ENCODE measurements around the gene IFT88.
A peak's percentile ranks its signal among the peaks of the same experiment; 100 is the strongest.

Gene IFT88, protein sequence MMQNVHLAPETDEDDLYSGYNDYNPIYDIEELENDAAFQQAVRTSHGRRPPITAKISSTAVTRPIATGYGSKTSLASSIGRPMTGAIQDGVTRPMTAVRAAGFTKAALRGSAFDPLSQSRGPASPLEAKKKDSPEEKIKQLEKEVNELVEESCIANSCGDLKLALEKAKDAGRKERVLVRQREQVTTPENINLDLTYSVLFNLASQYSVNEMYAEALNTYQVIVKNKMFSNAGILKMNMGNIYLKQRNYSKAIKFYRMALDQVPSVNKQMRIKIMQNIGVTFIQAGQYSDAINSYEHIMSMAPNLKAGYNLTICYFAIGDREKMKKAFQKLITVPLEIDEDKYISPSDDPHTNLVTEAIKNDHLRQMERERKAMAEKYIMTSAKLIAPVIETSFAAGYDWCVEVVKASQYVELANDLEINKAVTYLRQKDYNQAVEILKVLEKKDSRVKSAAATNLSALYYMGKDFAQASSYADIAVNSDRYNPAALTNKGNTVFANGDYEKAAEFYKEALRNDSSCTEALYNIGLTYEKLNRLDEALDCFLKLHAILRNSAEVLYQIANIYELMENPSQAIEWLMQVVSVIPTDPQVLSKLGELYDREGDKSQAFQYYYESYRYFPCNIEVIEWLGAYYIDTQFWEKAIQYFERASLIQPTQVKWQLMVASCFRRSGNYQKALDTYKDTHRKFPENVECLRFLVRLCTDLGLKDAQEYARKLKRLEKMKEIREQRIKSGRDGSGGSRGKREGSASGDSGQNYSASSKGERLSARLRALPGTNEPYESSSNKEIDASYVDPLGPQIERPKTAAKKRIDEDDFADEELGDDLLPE

DNA sequence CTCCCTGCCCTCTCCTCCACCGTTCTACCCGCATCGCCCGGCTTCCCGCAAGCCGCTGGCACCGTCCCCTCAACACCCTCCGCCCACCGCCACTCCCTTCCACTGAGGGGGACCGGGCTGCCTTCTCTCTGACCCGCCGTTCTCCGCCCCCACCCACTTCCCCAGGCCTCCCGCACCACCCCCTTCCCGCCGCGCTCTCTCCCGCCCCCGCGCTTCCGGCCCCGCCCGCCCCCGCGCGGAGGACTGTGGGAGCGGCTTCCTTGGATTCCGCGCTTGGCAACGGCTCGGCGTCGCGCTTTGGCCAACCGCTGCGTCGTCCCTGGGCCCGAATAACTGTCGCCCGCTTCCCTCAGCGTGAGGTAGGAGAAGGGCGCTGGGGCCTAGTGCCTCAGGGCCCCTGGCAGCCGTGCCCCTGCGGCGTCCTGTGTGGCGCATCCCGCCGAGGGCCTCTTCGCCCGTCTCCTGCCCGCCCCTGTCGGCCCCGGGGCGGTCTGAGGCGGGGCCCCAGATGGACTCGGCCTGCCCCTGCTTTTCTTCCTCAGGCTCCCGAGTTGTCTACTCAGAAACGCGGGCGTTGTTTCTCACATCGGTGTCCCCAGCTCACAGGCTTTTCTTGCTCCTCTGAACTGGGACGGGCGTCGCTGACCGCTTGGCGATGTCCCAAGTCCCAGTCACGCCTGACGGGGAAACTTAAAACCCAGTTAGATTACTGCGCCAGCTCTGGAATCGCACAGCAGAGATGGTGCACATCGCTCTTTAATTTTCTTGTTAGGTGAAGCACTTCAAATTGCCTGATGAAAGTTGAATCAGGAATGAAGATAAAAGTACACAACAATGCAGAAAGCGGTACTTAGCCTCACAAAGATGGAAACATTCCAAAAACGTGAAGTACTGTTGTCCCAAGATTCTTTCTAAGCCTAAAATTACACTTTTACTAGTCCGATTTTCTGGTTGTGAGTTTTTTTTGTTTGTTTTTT lies at the start of gene IFT88:
IFT88 (plus strand) TSS at position 260 of the 977 bp plus-strand sequence. CDS start 7,229 bp downstream, outside the sequence.
- peak within 1 kb of the TSS; percentile 90 for H3K4me3 Mint-ChIP-seq
- no peaks in the 10 kb centered on the region for H3K27me3 Mint-ChIP-seq
- H3K4me1 Mint-ChIP-seq (ENCODE audit: low read depth): peaks cover 17% of the 10 kb centered on the region
- peaks cover 8% of the 10 kb centered on the region for H3K36me3 Mint-ChIP-seq
- H3K27ac Mint-ChIP-seq: peak within 1 kb of the TSS; percentile 86
- H3K9me3 Mint-ChIP-seq (ENCODE audit: low read depth): peaks cover 3% of the 10 kb centered on the region

GRCh38 chr13:20518660-20519100 lies 48.3 kb upstream of the IFT88 start:
- H3K9me3 Mint-ChIP-seq (ENCODE audit: low read depth): no peaks in the 10 kb centered on the region
- H3K27me3 Mint-ChIP-seq: no peaks in the 10 kb centered on the region
- H3K36me3 Mint-ChIP-seq: no peaks in the 10 kb centered on the region
- H3K4me1 Mint-ChIP-seq (ENCODE audit: low read depth): no peaks in the 10 kb centered on the region
- H3K4me3 Mint-ChIP-seq: no peak overlapping the region
- peak overlapping the region; percentile 23 for H3K27ac Mint-ChIP-seq

- Mint-ChIP-seq H3K4me3 (no peak overlapping the region), H3K4me1 (ENCODE audit: low read depth) (peaks cover 8% of the 10 kb centered on the region), H3K36me3 (no peaks in the 10 kb centered on the region), H3K27me3 (no peaks in the 10 kb centered on the region), H3K27ac (no peak overlapping the region), H3K9me3 (ENCODE audit: low read depth) (no peaks in the 10 kb centered on the region)
These were observed 47.1 kb upstream of the IFT88 start for GRCh38 chr13:20519875-20520274.

GRCh38 chr13:20521364-20522115 lies 45.4 kb upstream of the IFT88 start:
- peaks cover 14% of the 10 kb centered on the region for H3K4me1 Mint-ChIP-seq (ENCODE audit: low read depth)
- H3K9me3 Mint-ChIP-seq (ENCODE audit: low read depth): no peaks in the 10 kb centered on the region
- no peak overlapping the region for H3K27ac Mint-ChIP-seq
- no peaks in the 10 kb centered on the region for H3K36me3 Mint-ChIP-seq
- no peaks in the 10 kb centered on the region for H3K27me3 Mint-ChIP-seq
- no peak overlapping the region for H3K4me3 Mint-ChIP-seq

GRCh38 chr13:20525144-20525600 lies 41.8 kb upstream of the IFT88 start:
- H3K27me3 Mint-ChIP-seq: no peaks in the 10 kb centered on the region
- no peaks in the 10 kb centered on the region for H3K9me3 Mint-ChIP-seq (ENCODE audit: low read depth)
- H3K27ac Mint-ChIP-seq: no peak overlapping the region
- H3K4me3 Mint-ChIP-seq: peak overlapping the region; percentile 85
- no peaks in the 10 kb centered on the region for H3K36me3 Mint-ChIP-seq
- H3K4me1 Mint-ChIP-seq (ENCODE audit: low read depth): peaks cover 21% of the 10 kb centered on the region

DNA sequence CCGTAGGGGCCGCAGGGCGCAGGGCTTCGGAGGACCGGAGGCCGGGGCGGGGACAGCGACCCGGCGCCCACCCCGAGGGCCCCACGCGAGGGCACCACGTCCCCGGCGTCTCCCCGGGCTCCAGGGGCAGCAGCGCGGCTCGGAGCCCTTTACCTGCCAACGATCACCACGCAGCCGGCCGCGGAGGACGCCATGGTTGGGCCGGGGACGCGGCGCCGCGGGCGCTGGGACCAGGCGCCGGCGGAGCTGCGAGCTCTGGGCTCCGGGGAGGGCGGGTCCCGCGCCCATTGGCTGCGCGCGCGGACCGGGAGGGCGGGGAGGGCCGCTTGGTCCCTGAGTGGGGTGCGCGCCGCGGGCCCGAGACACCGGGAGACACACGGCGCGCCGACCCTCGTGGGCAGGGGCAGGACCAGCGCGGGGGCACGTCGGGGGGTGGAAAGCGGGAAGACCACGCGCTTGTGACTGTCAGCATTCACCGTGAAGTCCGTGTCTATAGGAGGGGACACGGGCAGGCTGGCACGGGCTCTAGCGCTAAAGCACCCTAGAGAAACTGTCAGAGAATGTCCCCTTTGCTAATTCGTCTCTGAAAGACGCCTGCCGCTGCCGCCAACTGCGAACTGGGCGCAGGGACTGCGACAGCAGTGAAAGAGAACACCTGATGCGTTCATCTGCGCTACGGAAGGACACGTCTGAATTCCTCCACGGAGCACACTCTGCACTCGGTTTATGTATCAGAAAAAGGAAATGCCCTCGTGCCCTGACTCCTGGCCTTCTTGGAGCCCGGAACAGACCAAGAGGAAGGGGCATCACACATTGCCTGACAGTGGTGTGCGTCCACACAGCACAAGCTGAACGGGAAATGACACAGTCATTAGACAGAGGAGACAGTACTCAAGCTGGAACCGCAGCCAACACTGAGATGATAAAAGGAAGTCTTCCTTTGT lies 41.1 kb upstream of the IFT88 start, which contains the start of gene CRYL1:
CRYL1 (minus strand) TSS at position 257 of the 944 bp plus-strand sequence; CDS start at position 194, 63 bp downstream.
- Mint-ChIP-seq H3K27ac (peak within 1 kb of the TSS; percentile 82), H3K27me3 (peaks cover 2% of the 10 kb centered on the region), H3K9me3 (ENCODE audit: low read depth) (no peaks in the 10 kb centered on the region), H3K4me3 (peak within 1 kb of the TSS; percentile 87), H3K4me1 (ENCODE audit: low read depth) (peaks cover 21% of the 10 kb centered on the region), H3K36me3 (no peaks in the 10 kb centered on the region)

- Mint-ChIP-seq H3K4me1 (ENCODE audit: low read depth) (peaks cover 21% of the 10 kb centered on the region), H3K27me3 (peaks cover 2% of the 10 kb centered on the region), H3K9me3 (ENCODE audit: low read depth) (no peaks in the 10 kb centered on the region), H3K36me3 (no peaks in the 10 kb centered on the region), H3K27ac (peak overlapping the region; percentile 82), H3K4me3 (peak overlapping the region; percentile 87)
These were observed 40.3 kb upstream of the IFT88 start for GRCh38 chr13:20526664-20527063.

DNA sequence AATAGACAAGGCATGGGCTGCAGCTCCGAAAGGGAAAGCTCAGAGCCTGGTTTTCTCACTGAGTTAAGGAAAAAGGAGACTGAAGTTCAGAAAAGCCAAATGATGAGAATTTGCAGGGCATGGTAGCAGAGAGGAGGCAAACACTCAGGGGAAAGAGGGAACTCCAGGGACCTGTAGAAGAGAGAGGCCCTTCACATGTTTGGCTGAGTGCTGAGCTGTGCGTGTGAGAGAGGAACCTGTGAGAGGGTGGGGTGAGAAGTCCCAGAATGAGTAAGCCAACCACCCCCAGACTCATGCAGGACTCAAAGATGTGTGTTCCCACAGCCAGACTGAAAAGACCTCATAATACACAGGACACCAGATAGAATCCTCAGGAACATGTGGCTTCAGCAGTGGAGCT lies 38.5 kb upstream of the IFT88 start:
- H3K27ac Mint-ChIP-seq: no peak overlapping the region
- H3K4me1 Mint-ChIP-seq (ENCODE audit: low read depth): peaks cover 21% of the 10 kb centered on the region
- H3K27me3 Mint-ChIP-seq: peaks cover 2% of the 10 kb centered on the region
- no peaks in the 10 kb centered on the region for H3K36me3 Mint-ChIP-seq
- H3K9me3 Mint-ChIP-seq (ENCODE audit: low read depth): no peaks in the 10 kb centered on the region
- no peak overlapping the region for H3K4me3 Mint-ChIP-seq

GRCh38 chr13:20534038-20534608 lies 32.8 kb upstream of the IFT88 start:
- no peaks in the 10 kb centered on the region for H3K9me3 Mint-ChIP-seq (ENCODE audit: low read depth)
- H3K36me3 Mint-ChIP-seq: peaks cover 3% of the 10 kb centered on the region
- H3K27ac Mint-ChIP-seq: no peak overlapping the region
- peaks cover 2% of the 10 kb centered on the region for H3K27me3 Mint-ChIP-seq
- H3K4me1 Mint-ChIP-seq (ENCODE audit: low read depth): no peaks in the 10 kb centered on the region
- H3K4me3 Mint-ChIP-seq: no peak overlapping the region

GRCh38 chr13:20536992-20537391 lies 30.0 kb upstream of the IFT88 start:
- Mint-ChIP-seq H3K4me3 (no peak overlapping the region), H3K27ac (no peak overlapping the region)

GRCh38 chr13:20544201-20544923 lies 22.6 kb upstream of the IFT88 start:
- Mint-ChIP-seq H3K4me1 (ENCODE audit: low read depth) (peaks cover 10% of the 10 kb centered on the region), H3K27ac (no peak overlapping the region), H3K27me3 (no peaks in the 10 kb centered on the region), H3K9me3 (ENCODE audit: low read depth) (no peaks in the 10 kb centered on the region), H3K4me3 (no peak overlapping the region), H3K36me3 (no peaks in the 10 kb centered on the region)

More at GRCh38 chr13:20536992-20537391, 30.0 kb upstream of the IFT88 start:
- Mint-ChIP-seq H3K27me3 (no peaks in the 10 kb centered on the region), H3K4me1 (ENCODE audit: low read depth) (no peaks in the 10 kb centered on the region), H3K9me3 (ENCODE audit: low read depth) (no peaks in the 10 kb centered on the region), H3K36me3 (peaks cover 3% of the 10 kb centered on the region)

- Mint-ChIP-seq H3K4me1 (ENCODE audit: low read depth) (peaks cover 10% of the 10 kb centered on the region), H3K27ac (no peak overlapping the region), H3K27me3 (no peaks in the 10 kb centered on the region), H3K4me3 (no peak overlapping the region), H3K36me3 (no peaks in the 10 kb centered on the region), H3K9me3 (ENCODE audit: low read depth) (no peaks in the 10 kb centered on the region)
These were observed 20.4 kb upstream of the IFT88 start for GRCh38 chr13:20546556-20546955.
